Ramos (cell line): Measurements from ENCODE around the gene PALLD.

Experiments used
- in situ Hi-C: fragments of 300-500 bp; cut with MboI; formaldehyde crosslinking; loops from one replicate; pipeline ENCODE4 v1.14.3; 2022; ENCODE audit warnings: low sequenced_read_pairs; ENCODE audit not compliant: unreplicated experiment

Gene PALLD

GRCh38 chr4:168584321-168584771 is 87.5 kb downstream of the PALLD start:
- in situ Hi-C loops: no loop called here

- in situ Hi-C loops: no loop called here
Observed at GRCh38 chr4:168585168-168586091, 88.6 kb downstream of the PALLD start.

- in situ Hi-C loops: no loop called here
Observed at GRCh38 chr4:168586926-168587325, 90.1 kb downstream of the PALLD start.

GRCh38 chr4:168587411-168588125 is 90.7 kb downstream of the PALLD start:
- in situ Hi-C loops: no loop called here

GRCh38 chr4:168588916-168589531 is 92.2 kb downstream of the PALLD start:
- in situ Hi-C loops: no loop called here

- in situ Hi-C loops: no loop called here
Observed at GRCh38 chr4:168592676-168593075, 95.8 kb downstream of the PALLD start.

- in situ Hi-C loops: no loop called here
Observed at GRCh38 chr4:168593399-168593798, 96.5 kb downstream of the PALLD start.

- in situ Hi-C loops: no loop called here
Observed at GRCh38 chr4:168594121-168594520, 97.3 kb downstream of the PALLD start.

- in situ Hi-C loops: no loop called here
Observed at GRCh38 chr4:168598191-168598590, 101.3 kb downstream of the PALLD start.

- in situ Hi-C loops: no loop called here
Observed at GRCh38 chr4:168600796-168601583, 104.1 kb downstream of the PALLD start.

GRCh38 chr4:168601899-168602298 is 105.0 kb downstream of the PALLD start:
- in situ Hi-C loops: no loop called here

GRCh38 chr4:168604496-168605373 is 107.9 kb downstream of the PALLD start:
- in situ Hi-C loops: no loop called here

- in situ Hi-C loops: no loop called here
Observed at GRCh38 chr4:168605411-168605810, 108.6 kb downstream of the PALLD start.

GRCh38 chr4:168607215-168607614 is 110.4 kb downstream of the PALLD start:
- in situ Hi-C loops: no loop called here

GRCh38 chr4:168608771-168609170 is 111.9 kb downstream of the PALLD start:
- in situ Hi-C loops: no loop called here

- in situ Hi-C loops: no loop called here
Observed at GRCh38 chr4:168609369-168609768, 112.5 kb downstream of the PALLD start.

GRCh38 chr4:168610911-168611530 is 114.2 kb downstream of the PALLD start:
- in situ Hi-C loops: no loop called here

- in situ Hi-C loops: no loop called here
Observed at GRCh38 chr4:168612450-168613135, 115.7 kb downstream of the PALLD start.
